ENCODE results near the gene FBXO22.
A peak's percentile ranks its signal among the peaks of the same experiment; 100 is the strongest.
"Not testable (repeated sequence)": the region's sequence is repeated elsewhere in the genome, so short reads cannot be mapped to it uniquely, and the experiment has no call there.

FBXO22 gene

GRCh38 chr15:75903331-75904239, at the start of gene FBXO22:
Gene FBXO22, plus strand, starts transcription at chr15:75903878. Its CDS starts 86 bp downstream, at chr15:75903964.
- no peak for DNase-seq

- no peak for DNase-seq
Measured at GRCh38 chr15:75857886-75858285, 45.8 kb upstream of the FBXO22 start.

GRCh38 chr15:75861750-75862402, 41.8 kb upstream of the FBXO22 start:
- no peak for DNase-seq

- DNase-seq = no peak
Measured at GRCh38 chr15:75862796-75863195, 40.9 kb upstream of the FBXO22 start.

- no peak for DNase-seq
Measured at GRCh38 chr15:75864213-75865059, 39.2 kb upstream of the FBXO22 start.

DNA sequence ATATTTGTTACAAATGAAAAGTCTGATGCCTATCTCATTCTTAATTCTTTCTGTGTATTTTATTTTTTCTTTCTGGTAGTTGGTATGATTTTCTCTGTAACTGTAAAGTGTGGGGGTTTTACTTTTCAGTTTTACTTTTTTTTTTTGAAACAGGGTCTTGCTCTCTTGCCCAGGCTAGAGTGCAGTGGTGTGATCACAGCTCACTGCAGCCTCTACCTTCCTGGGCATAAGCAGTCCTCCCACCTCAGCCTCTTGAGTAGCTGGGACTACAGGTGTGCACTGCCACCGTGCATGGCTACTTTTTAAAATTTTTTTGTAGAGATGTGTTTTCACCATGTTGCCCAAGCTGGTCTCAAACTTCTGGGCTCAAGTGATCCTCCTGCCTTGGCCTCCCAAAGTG, 37.6 kb upstream of the FBXO22 start:
- not testable (repeated sequence) for DNase-seq

DNA sequence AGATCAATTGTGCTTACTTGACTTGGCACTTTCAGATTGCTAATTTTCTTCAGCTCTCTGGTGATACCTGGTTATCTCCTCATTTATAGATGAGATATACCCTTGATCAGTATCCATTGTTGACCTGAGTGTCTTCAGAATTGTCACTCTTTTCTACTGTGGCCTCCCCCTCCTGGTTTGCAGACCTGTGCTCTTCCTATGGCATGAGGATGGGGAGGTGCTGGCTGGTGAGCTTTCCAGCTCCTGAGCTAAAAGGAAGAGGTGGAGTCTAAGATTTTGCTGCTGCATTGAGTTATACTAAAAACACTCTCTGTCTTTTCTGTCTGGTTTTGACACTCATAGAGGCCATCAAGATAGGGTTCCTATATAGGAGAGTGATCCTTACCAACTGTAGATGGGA, 36.8 kb upstream of the FBXO22 start:
- no peak for DNase-seq

GRCh38 chr15:75867449-75867848, 36.2 kb upstream of the FBXO22 start:
- no peak for DNase-seq

- DNase-seq = no peak
Measured at GRCh38 chr15:75868019-75868418, 35.7 kb upstream of the FBXO22 start.

GRCh38 chr15:75869446-75869845, 34.2 kb upstream of the FBXO22 start:
- DNase-seq = no peak

- DNase-seq = not testable (repeated sequence)
Measured at GRCh38 chr15:75871589-75871988, 32.1 kb upstream of the FBXO22 start.

- no peak for DNase-seq
Measured at GRCh38 chr15:75872403-75872990, 31.2 kb upstream of the FBXO22 start.

DNA sequence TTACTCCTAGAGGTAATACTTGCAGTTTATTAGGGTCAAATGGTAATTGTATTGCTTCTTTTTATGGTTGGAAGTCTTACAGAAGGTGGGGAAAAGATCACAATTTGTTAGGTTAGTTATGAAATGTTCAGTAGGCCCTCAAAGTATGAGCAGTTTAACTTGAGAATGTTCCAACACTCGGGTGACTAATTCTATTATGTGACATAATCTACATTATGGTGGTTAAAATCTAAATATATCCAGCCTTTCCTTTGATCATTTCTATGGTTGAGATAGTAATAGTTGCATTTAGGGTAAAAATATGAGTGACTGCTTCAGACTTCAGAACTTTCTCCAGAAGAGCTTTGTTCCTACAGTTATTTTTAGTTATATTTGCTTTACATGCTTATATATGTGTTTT, 19.6 kb upstream of the FBXO22 start:
- no peak for DNase-seq

GRCh38 chr15:75887178-75887577, 16.5 kb upstream of the FBXO22 start:
- no peak for DNase-seq

- DNase-seq = peak; percentile 8
Measured at GRCh38 chr15:75891895-75892294, 11.8 kb upstream of the FBXO22 start.

GRCh38 chr15:75895731-75896130, 7.9 kb upstream of the FBXO22 start:
- no peak for DNase-seq

DNA sequence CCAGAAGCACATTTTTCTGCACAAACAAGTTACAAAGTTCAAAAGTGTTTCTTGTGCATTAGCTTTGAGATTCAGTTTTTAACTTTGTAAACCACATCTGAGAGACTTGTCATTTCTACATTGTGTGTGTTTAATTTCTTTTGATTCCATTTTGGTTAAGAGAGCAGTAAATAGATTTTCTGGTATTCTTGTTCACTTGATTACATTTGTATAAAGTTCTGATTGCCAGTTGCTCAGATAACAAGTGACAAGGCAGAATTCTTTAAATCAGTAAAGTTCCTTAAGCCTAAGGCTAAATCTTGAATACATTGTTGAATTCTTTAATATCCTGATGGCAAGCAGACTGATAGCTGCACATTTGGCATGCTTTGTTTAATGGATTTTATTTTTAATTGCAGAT, 3.1 kb upstream of the FBXO22 start:
- DNase-seq = no peak

DNA sequence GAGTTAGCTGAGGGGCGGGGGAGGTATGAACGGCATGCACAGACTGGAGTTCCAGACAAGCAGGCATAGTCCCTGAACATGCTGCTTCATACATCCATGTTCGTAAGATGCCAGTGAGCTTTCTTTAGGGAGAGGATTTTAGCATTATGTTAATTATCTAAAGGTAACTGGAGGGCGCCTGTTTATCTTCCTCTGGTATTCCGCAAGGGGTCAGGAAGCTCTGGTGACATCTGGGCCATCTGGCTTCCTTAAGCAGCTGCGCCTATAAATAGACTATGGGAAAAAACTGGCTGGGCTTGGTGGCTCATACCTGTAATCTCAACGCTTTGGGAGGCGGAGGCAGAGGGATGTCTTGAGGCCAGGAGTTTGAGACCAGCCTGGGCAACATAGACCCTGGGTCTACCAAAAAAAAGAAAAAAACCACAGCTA, 1.5 kb upstream of the FBXO22 start:
- DNase-seq = no peak

DNA sequence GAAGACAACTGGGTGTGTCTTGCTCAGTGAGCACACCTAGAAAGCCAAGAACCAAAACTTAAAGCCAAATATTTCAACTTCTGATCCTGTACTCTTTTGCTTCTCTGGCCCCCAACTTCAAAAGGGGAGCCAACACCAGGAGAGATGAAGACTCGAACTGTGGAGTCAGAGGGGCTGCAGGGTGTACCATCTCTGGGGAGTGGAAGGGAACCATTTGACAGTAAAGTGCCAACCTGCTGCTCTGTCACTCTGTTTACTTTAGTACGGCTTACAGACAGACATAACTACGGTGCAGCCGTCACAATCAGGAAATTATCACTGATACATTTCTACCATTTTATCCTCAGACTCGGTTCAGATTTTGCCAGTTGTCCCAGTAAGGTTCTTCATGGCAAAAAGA, 1.6 kb downstream of the FBXO22 start:
- DNase-seq = no peak

DNA sequence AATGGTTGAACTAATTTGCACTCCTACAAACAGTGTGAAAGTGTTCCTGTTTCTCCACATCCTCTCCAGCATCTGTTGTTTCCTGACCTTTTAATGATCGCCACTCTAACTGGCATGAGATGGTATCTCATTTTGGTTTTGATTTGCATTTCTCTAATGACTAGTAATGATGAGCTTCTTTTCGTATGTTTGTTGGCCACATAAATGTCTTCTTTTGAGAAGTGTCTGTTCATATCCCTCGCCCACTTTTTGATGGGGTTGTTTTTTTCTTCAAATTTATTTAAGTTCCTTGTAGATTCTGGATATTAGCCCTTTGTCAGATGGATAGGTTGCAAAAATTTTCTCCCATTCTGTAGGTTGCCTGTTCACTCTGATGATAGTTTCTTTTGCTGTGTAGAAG, 6.7 kb downstream of the FBXO22 start:
- not testable (repeated sequence) for DNase-seq

GRCh38 chr15:75916978-75917377, 13.3 kb downstream of the FBXO22 start:
- DNase-seq = no peak

DNA sequence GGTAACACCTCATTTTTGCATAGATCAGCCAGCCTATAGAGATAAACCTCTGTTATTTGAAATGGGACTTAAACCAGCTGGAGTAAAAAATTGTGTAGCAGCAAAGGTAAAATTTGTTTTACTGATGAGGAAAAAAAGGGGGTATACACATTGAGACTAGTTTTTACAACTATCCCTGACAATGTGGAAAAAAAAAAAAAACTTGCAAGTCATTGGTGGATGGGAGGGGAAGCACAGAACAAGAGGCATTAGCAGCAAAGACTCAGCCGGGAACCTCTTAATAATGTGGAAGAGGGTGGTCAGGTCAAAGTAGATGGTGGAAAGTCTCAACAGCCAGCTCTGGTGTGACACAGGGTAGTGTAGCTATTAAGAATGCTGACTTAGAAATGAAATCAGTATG, 14.5 kb downstream of the FBXO22 start:
- no peak for DNase-seq

GRCh38 chr15:75920079-75920478, 16.4 kb downstream of the FBXO22 start:
- no peak for DNase-seq
